A549 treated with Mapracorat at 1 μM for 4 hours (cell line): Measurements from ENCODE around the gene FAH. TPM values are rescaled to one million over a fixed set of nuclear protein-coding genes. Genes with fewer than 3 reads are reported as not detected.

Experiments used
- total RNA-seq: library from RNA; stranded (reverse); fragments of 200-300 nt; extraction: Qiagen RNA extraction; gene quantifications from 5 replicates; pipeline ENCODE4 v1.2.3, GENCODE V29; 2022

FAH gene
- total RNA-seq, result 31.5 to 35.4 TPM (median 33.1 TPM) in 5 replicates

DNA sequence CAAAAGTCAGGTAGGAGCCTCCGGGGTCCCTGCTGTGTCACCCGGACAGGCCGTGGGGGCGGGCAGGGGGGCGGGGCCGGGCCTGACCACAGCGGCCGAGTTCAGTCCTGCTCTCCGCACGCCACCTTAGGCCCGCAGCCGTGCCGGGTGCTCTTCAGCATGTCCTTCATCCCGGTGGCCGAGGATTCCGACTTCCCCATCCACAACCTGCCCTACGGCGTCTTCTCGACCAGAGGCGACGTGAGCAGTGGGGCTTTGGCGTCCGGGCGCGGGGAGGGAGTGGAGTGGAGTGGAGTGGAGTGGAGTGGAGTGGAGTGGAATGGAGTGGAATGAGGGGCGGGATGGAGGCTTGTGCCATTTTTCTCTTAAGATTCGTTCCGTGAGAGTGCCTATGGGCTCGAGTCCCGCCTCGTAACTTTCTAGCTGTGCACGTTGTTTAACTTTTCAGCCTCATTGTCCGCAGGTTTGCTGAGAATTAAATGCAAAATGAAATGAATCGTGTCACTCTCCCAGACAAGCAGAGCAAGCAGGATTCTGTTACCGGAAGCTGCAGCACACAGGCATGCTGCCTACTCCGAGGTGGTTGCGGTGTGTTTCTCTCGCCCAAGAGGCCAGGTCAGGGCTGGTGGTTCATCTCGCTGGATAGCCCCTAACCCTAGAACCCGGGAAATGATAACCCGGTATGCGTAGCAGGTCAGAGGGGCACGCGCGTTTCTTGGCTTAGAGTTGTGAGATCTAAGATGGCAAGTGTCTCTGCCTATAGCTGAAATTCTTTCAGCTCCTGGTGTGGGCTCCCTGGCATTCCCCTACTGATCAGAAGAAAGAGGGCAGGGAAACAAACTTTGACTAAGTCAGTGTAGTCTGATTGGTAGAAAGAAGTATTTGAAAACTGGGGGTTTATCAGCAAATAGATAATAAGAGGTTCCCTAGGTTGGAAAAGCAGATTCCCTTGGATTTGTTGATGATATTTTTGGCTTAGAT lies at the start of gene FAH:
TSS of gene FAH (plus strand) at position 104 of the 981 bp plus-strand sequence. CDS start at position 160, 56 bp downstream.

Other genes starting within 250 kb of the FAH start
- 9.8 to 18.7 TPM (median 12.3 TPM) in 5 replicates for gene BCL2A1, start 181.8 kb upstream of the FAH start, total RNA-seq
- 96.4 to 118 TPM (median 99.9 TPM) in 5 replicates for gene ZFAND6, start 93.3 kb upstream of the FAH start, total RNA-seq
- not detected in 5 replicates for gene CTXND1, start 99.2 kb downstream of the FAH start, total RNA-seq